HG02588 (cell line): ENCODE measurements around the gene NRXN3.

Experiments
- ATAC-seq: cut with Tn5 transposase; IDR thresholded peaks from one replicate; pipeline ENCODE4 v1.9.1; 2021; ENCODE audit warnings: mild to moderate bottlenecking, moderate library complexity; ENCODE audit not compliant: unreplicated experiment

NRXN3 gene

GRCh38 chr14:79175671-79176070 lies 1005.5 kb downstream of the NRXN3 start:
- ATAC-seq: no peak

- no peak for ATAC-seq
Measured at GRCh38 chr14:79177106-79177505, 1006.9 kb downstream of the NRXN3 start.

GRCh38 chr14:79178719-79179118 lies 1008.5 kb downstream of the NRXN3 start:
- ATAC-seq: no peak

GRCh38 chr14:79179985-79180384 lies 1009.8 kb downstream of the NRXN3 start:
- ATAC-seq: no peak

GRCh38 chr14:79180656-79181055 lies 1010.5 kb downstream of the NRXN3 start:
- ATAC-seq: no peak

GRCh38 chr14:79186523-79186922 lies 1016.4 kb downstream of the NRXN3 start:
- ATAC-seq: no peak

GRCh38 chr14:79193689-79194477 lies 1023.7 kb downstream of the NRXN3 start:
- ATAC-seq: no peak

GRCh38 chr14:79196216-79196615 lies 1026.0 kb downstream of the NRXN3 start:
- no peak for ATAC-seq

GRCh38 chr14:79197516-79197915 lies 1027.3 kb downstream of the NRXN3 start:
- no peak for ATAC-seq

GRCh38 chr14:79199217-79199616 lies 1029.0 kb downstream of the NRXN3 start:
- ATAC-seq: no peak

GRCh38 chr14:79201564-79202207 lies 1031.5 kb downstream of the NRXN3 start:
- ATAC-seq: no peak

GRCh38 chr14:79204591-79204990 lies 1034.4 kb downstream of the NRXN3 start:
- no peak for ATAC-seq

GRCh38 chr14:79209418-79209817 lies 1039.2 kb downstream of the NRXN3 start:
- ATAC-seq: no peak

GRCh38 chr14:79225815-79226214 lies 1055.6 kb downstream of the NRXN3 start:
- no peak for ATAC-seq

- ATAC-seq: no peak
Measured at GRCh38 chr14:79229383-79229909, 1059.3 kb downstream of the NRXN3 start.

GRCh38 chr14:79242666-79243065 lies 1072.5 kb downstream of the NRXN3 start:
- no peak for ATAC-seq

- ATAC-seq: no peak
Measured at GRCh38 chr14:79246173-79246572, 1076.0 kb downstream of the NRXN3 start.

GRCh38 chr14:79248126-79248525 lies 1078.0 kb downstream of the NRXN3 start:
- ATAC-seq: no peak

GRCh38 chr14:79248771-79249170 lies 1078.6 kb downstream of the NRXN3 start:
- ATAC-seq: no peak

GRCh38 chr14:79251278-79251677 lies 1081.1 kb downstream of the NRXN3 start:
- ATAC-seq: no peak

GRCh38 chr14:79253576-79253975 lies 1083.4 kb downstream of the NRXN3 start:
- ATAC-seq: no peak

GRCh38 chr14:79254069-79254775 lies 1084.0 kb downstream of the NRXN3 start:
- no peak for ATAC-seq
